Body of pancreas (tissue), 4 donors: ENCODE data around the gene UBL4A. TPM values are rescaled to one million over a fixed set of nuclear protein-coding genes. Genes with fewer than 3 reads are reported as not detected.
A peak's percentile ranks its signal among the peaks of the same experiment; 100 is the strongest.

ENCODE experiments used
- ATAC-seq: fragments of 150-250 bp; one replicate; pipeline ENCODE4 v1.9.1; 2016
- DNase-seq, 4 donors: peaks; one replicate each; pipeline ENCODE4 v3.0.0-alpha.2; 2019
- H3K27ac ChIP-seq, 4 donors: fragments of 200-600 bp; sonication (generic); 1 replicate in 3 of 4; 2 replicates in 1 of 4; pipeline versions ENCODE4 v1.5.1 to v1.6.1; 2016 to 2019; ENCODE audit warnings: mild to moderate bottlenecking in 1 of 4, mixed read lengths in 1 of 4, moderate library complexity in 1 of 4
- H3K27me3 ChIP-seq, 2 donors: fragments of 200-600 bp; sonication (generic); one replicate each; pipeline ENCODE4 v1.6.0; 2016; ENCODE audit warnings: mild to moderate bottlenecking in 1 of 2
- H3K36me3 ChIP-seq, 2 donors: fragments of 200-600 bp; sonication (generic); replicated peaks in 1 of 2; 2 replicates each; pipeline ENCODE4 v1.5.1; 2016; ENCODE audit warnings: low read depth in 2 of 2; ENCODE audit not compliant: insufficient read depth in 1 of 2
- H3K4me1 ChIP-seq: fragments of 200-600 bp; sonication (generic); one replicate; pipeline ENCODE4 v1.6.0; 2016
- H3K4me3 ChIP-seq, 2 donors: fragments of 200-600 bp; sonication (generic); 1 replicate in 1 of 2; 2 replicates in 1 of 2; pipeline ENCODE4 v1.5.1; 2016 to 2019
- H3K9me3 ChIP-seq, 3 donors: fragments of 200-600 bp; sonication (generic); 1 replicate in 2 of 3; 2 replicates in 1 of 3; pipeline ENCODE4 v1.5.1; 2016
- CTCF ChIP-seq, 7 experiments: fragments of 450-650 bp in 4 of 7; fragments of 200-600 bp in 3 of 7; sonication (generic) in 3 of 7; IDR thresholded peaks; one replicate each; pipeline ENCODE4 v1.5.1; 2016 to 2019; ENCODE audit warnings: antibody characterized with exemption in 7 of 7
- POLR2A ChIP-seq, 3 donors: fragments of 450-650 bp; IDR thresholded peaks; one replicate each; pipeline ENCODE4 v1.6.1; 2016; ENCODE audit warnings: antibody characterized with exemption in 3 of 3, mild to moderate bottlenecking in 2 of 3
- WGBS, 2 donors: methylation state at CpG; one replicate each; pipeline ENCODE4 v1.1.5; 2017; 5-methylcytosine and 5-hydroxymethylcytosine counted together
- intact Hi-C: fragments of 100-400 bp; cut with DNase I; formaldehyde crosslinking; loops from one replicate; pipeline ENCODE4 v1.15.1; 2023
- total RNA-seq, 2 donors: library from RNA; depleted of rRNA; stranded (reverse); fragments of >200 nt; gene quantifications; one replicate each; pipeline ENCODE4 v1.1.0, GENCODE V29; 2016

UBL4A gene
- total RNA-seq, 2 donors from 2014 or later, result 24.9 to 34.9 TPM

- Histone ChIP-seq H3K4me1 (no peaks in the 10 kb centered on the region), H3K36me3 (no peaks in the 10 kb centered on the region), H3K4me3 (peak overlapping the region in 1 of 2 donors; percentile 15), H3K27me3 (no peaks in the 10 kb centered on the region), H3K27ac (peak overlapping the region in 3 of 4 donors; percentile 46 to 61 (median 49)), H3K9me3 (no peaks in the 10 kb centered on the region)
- DNase-seq, result peak in 2 of 4 donors; percentile 48 to 54
- TF ChIP-seq POLR2A (IDR thresholded peaks at IDR 0.05) (no peak), CTCF (IDR thresholded peaks at IDR 0.05) (no peak)
- intact Hi-C loops, result no loop called here
- peak; percentile 52 for ATAC-seq
- WGBS, 2 donors, result 24 to 58% methylated on average over 7 to 11 of the region's 15 CpGs
Observed at GRCh38 chrX:154458954-154459778, 27.2 kb downstream of the UBL4A start.

GRCh38 chrX:154458116-154458953 lies 28.1 kb downstream of the UBL4A start, which contains the start of gene PLXNA3:
Gene PLXNA3, plus strand, starts transcription at chrX:154458281. Its CDS starts 1,903 bp downstream, at chrX:154460184.
- H3K27ac ChIP-seq, result peak within 1 kb of the TSS; percentile 17 to 61 (median 48)

GRCh38 chrX:154457491-154458115 lies 28.8 kb downstream of the UBL4A start:
- DNase-seq (peak; percentile 49 to 68 (median 52)), ATAC-seq (peak; percentile 77)
- 2 to 11% methylated on average over 22 to 55 of the region's 65 CpGs for WGBS, 2 donors
- no peaks in the 10 kb centered on the region for H3K27me3 ChIP-seq
- intact Hi-C loops, result no loop called here
- TF ChIP-seq POLR2A (IDR thresholded peaks at IDR 0.05) (no peak), CTCF (IDR thresholded peaks at IDR 0.05) (no peak)
- no peaks in the 10 kb centered on the region for H3K36me3 ChIP-seq
- no peaks in the 10 kb centered on the region for H3K9me3 ChIP-seq
- H3K27ac ChIP-seq, result peak overlapping the region; percentile 17 to 61 (median 48)
- no peaks in the 10 kb centered on the region for H3K4me1 ChIP-seq
- H3K4me3 ChIP-seq, result no peak overlapping the region

More at GRCh38 chrX:154458116-154458953, 28.1 kb downstream of the UBL4A start, which contains the start of gene PLXNA3:
- H3K4me3 ChIP-seq, result peak within 1 kb of the TSS; percentile 15 to 31
- DNase-seq (peak in 3 of 4 donors; percentile 45 to 62 (median 48)), ATAC-seq (peak; percentile 82)
- H3K4me1 ChIP-seq, result no peaks in the 10 kb centered on the region
- no peaks in the 10 kb centered on the region for H3K9me3 ChIP-seq
- H3K36me3 ChIP-seq, result no peaks in the 10 kb centered on the region
- TF ChIP-seq CTCF (IDR thresholded peaks at IDR 0.05) (no peak), POLR2A (IDR thresholded peaks at IDR 0.05) (peak in 1 of 3 donors; percentile 21)
- no peaks in the 10 kb centered on the region for H3K27me3 ChIP-seq
- 0% methylated on average over 2 to 18 of the region's 88 CpGs for WGBS, 2 donors
- intact Hi-C loops, result no loop called here

- intact Hi-C loops, result no loop called here
- ATAC-seq (no peak), DNase-seq (no peak)
- H3K9me3 ChIP-seq, result no peaks in the 10 kb centered on the region
- TF ChIP-seq CTCF (IDR thresholded peaks at IDR 0.05) (no peak), POLR2A (IDR thresholded peaks at IDR 0.05) (no peak)
- no peak overlapping the region for H3K27ac ChIP-seq
- H3K27me3 ChIP-seq, result no peaks in the 10 kb centered on the region
- no peaks in the 10 kb centered on the region for H3K4me1 ChIP-seq
- 94% methylated on average over 6 to 9 of the region's 9 CpGs for WGBS, 2 donors
- no peak overlapping the region for H3K4me3 ChIP-seq
- H3K36me3 ChIP-seq, result peaks cover 0 to 6% of the 10 kb centered on the region in 2 donors
Observed at GRCh38 chrX:154452823-154453222, 33.6 kb downstream of the UBL4A start.
